GM21381 (cell line): ENCODE data around the gene THRAP3.
"Not testable (repeated sequence)": the region's sequence is repeated elsewhere in the genome, so short reads cannot be mapped to it uniquely, and the experiment has no call there.

Experiments used
- ATAC-seq: cut with Tn5 transposase; IDR thresholded peaks from one replicate; pipeline ENCODE4 v1.9.1; 2021; ENCODE audit warnings: mild to moderate bottlenecking, moderate library complexity; ENCODE audit not compliant: unreplicated experiment

The THRAP3 gene

DNA sequence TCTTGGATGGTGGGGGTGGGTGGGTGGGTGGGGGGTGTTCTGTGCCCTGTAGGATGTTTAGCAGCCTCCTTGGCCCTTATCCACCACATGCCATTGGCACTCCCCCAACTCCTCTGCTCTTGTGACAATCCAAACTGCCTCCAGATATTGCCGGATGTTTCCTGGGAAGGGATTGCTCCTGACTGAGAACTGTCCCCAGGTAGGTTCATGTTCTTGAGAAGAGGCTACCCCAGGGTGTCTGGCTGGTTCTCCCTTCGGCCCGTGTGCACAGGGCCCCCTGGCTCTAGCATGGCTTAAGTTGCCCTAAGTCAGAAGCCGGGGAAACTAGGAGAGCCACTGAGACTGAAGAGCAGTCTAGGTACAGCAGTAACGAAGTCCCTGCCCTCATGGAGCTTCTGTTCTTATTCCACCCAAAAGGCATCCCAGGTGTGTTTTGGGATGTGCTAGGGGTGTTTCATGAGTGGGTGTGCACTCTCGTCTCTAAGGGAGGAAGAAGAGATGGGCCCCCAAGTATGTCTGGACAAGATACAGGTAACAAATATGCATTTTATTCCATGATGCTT, 19.8 kb upstream of the THRAP3 start:
- no peak for ATAC-seq

- ATAC-seq: no peak
These were observed 17.9 kb upstream of the THRAP3 start for GRCh38 chr1:36206323-36206858.

DNA sequence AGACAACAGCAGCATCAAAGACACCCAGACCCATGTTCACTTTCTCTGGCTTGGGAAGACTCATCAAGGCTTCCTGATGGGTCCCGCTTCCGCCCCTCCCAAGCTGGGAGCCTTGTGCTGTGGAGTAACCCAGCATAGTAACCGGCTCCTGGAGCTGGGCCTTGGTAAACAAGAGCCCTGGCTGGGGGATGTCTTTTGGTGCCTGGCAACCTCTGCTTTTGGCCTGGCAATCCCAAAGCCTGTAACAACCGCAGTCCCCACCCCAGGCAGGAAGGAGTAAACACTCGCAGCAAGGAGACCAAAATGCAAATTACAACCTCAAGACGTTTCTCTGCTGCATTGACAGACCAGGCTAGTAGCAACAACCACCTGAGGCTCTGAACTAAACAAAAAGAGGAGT, 16.9 kb upstream of the THRAP3 start:
- ATAC-seq: no peak

DNA sequence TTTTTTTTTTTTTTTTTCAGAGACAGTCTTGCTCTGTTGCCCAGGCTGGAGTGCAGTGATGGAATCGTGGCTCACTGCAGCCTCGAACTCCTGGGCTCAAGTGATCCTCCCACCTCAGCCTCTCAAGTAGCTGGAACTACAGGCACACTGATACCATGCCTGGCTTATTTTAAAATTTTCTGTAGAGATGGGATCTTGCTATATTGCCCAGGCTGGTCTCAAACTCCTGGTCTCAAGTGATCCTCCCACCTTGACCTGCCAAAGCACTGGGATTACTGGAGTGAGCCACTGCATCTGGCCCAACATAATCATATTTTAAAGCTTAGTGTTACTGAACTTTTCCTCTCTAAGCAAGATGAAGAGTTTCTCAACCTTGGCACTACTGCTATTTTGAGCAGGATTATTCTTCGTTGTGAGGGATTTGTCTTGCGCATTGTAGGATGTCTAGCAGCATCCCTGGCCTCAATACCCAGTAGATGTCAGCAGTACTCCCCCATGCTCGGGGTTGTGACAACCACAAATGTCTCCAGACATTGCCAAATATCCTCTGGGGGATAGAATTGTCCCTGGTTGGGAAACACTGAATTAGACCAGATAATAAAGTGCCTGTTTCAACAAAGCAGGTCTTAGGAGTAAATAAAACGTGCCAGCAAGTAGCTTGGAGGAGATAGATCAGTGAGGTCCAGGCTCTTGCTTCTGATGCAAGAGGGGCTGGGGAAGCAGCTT, 15.1 kb upstream of the THRAP3 start:
- ATAC-seq: no peak

- ATAC-seq: no peak
These were observed 12.9 kb upstream of the THRAP3 start for GRCh38 chr1:36211307-36211706.

- no peak for ATAC-seq
These were observed 12.4 kb upstream of the THRAP3 start for GRCh38 chr1:36211841-36212240.

DNA sequence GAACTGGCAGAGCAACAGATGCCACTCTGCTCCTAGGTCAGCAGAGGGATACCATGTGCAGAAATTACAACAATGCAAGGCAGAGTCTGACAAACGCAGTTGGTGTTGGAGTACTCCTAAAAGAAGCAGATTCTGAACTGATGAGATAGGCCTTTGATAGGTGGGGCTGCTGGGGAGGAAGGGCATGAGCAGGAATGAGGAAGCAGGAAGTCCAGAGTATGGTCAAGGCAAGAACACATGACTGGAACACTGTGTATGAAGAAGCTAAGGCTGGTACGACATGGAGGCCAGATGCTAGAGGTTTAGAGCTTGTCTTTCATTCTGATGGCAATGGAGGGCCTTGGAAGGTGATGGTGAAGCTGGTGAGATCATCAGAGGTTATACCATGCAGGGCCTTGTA, 11.5 kb upstream of the THRAP3 start:
- ATAC-seq: no peak

GRCh38 chr1:36217670-36218069, 6.6 kb upstream of the THRAP3 start:
- ATAC-seq: no peak

DNA sequence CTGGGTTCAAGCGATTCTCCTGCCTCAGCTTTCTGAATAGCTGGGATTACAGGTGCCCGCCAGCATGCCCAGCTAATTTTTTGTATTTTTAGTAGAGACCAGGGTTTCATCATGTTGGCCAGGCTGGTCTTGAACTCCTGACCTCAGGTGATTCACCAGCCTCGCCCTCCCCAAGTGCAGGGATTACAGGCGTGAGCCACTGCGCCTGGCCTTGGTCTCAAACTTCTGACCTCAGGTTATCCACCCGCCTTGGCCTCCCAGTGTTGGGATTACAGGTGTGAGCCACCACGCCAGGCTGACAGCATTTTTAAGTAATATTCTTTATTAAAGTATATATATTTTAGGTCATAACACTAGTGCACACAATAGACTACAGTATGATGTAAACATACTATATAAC, 2.3 kb upstream of the THRAP3 start:
- not testable (repeated sequence) for ATAC-seq

GRCh38 chr1:36222481-36223380, 1.5 kb upstream of the THRAP3 start:
- no peak for ATAC-seq

DNA sequence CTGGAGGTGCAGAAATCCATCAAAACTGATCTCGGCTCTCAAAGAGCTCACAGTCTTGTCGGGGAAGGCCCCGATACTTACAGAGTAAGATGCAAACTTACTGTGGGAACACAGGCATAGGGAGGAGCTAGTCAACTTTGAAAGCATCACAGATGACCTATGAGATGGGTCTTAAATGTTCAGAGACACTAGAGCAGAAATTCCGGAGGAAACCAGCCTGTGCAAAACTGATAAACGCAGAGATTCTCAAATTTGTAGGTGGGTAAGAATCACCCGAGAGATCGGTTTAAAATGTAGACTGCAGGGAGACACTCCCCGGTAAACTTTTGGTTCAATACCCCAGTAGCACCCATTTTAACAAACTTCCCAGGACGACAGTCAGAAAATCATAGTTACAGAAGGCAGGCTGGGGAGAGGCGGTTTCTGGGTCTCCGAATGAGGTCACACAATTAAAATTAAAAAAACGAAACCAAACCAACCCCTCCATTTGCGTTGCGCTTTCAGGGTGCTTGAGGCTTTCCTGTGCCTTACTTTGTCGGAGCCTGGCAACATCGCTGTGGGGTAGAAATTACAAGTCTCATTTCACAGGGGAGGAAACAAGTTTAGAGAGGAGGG, 755 bp upstream of the THRAP3 start:
- peak; percentile 22 for ATAC-seq

GRCh38 chr1:36224537-36225282, 467 bp downstream of the THRAP3 start:
- peak; percentile 47 for ATAC-seq

- no peak for ATAC-seq
These were observed 1.1 kb downstream of the THRAP3 start for GRCh38 chr1:36225283-36225899.

DNA sequence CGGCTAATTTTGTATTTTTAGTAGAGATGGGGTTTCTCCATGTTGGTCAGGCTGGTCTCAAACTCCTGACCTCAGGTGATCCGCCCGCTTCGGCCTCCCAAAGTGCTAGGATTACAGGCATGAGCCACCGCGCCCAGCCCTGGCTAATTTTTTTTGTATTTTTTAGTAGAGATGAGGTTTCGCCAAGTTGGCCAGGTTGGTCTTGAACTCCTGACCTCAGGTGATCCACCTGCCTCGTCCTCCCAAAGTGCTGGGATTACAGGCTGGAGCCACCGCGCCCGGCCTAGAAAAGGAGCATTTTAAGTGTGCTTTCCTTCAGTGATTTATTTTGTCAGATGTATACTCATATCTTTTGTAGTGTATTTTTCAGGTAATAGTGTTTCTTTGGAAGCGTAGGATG, 6.0 kb downstream of the THRAP3 start:
- not testable (repeated sequence) for ATAC-seq

DNA sequence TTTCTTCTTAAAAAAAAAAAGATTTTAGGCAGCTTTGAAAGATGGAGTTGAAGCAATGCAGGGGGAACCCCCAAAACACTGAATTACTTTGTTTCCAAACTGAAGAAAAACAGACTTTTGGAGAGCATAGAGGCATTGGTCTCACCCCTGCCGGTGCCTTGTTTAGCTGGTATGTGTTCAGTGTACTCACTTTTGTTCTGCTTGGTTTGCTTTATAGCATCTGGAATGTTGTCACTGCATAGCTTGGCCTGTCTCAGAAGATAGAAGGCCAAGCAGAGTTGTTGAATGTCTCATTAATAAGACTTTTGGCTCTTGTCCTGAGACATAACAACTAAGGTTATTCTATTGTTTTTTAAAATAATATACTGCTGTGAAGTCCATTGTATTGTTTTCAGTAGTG, 6.9 kb downstream of the THRAP3 start:
- ATAC-seq: no peak

DNA sequence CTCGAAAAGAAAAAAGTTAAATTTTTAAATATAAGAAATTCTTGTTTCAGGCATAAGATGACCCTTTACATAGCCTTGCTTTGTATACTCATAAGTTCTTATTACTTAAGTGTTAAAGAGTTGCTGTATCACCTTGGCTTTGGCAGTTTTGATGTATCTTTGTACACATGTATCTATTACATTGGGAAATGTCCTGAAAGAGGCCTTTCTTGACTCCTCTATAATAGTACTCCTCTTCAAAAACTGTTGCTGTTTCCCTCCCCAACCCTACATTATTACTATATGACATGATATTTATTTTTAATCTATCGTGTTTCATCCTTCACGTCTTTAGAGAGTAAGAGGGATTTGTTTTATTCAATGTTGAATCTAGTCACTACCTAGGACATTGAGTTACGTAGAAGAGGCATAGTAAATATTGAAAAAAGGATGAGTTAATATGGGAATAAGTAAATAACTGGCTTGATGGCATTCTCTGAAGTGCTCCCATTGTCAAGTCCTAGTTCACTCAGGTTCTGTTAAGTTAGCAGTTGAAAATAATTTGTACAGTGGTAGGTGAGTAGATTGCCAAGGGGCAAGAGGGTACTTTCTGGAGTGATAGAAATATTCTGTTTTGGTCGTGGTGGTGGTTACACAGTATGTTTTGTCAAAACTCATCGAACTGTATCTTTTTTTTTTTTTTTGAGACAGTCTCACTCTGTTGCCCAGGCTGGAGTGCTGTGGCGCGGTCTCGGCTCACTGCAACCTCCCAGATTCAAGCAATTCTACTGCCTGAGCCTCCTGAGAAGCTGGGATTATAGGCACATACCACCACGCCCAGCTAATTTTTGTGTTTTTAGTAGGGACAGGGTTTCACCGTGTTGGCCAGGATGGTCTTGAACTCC, 8.2 kb downstream of the THRAP3 start:
- no peak for ATAC-seq

DNA sequence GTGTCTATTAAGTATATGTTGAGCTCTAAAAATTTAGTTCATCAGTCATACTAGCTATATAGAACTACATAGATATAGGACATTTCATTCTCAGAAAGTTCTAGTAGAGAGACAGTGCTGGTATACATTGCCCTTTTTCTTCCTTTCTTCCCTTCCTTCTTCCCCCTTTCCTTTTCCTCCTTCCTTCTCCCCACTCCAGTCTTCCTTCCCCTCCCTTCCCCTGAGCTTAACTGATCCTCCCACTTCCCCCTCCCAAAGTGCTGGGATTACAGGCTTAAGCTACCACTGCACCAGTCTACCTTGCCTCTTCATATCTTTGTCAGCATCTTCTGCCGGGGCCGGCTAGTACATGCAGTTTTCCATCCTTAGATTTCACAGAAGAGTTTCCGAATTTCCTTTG, 12.1 kb downstream of the THRAP3 start:
- no peak for ATAC-seq

GRCh38 chr1:36238433-36238832, 14.2 kb downstream of the THRAP3 start:
- no peak for ATAC-seq
